NCI-H187 (cell line): Measurements from ENCODE around the gene MKS1.

Source experiments
- DNase-seq, 2 experiments: peaks; one replicate each; lab custom pipeline; 2025; lab: John Stamatoyannopoulos, UW

MKS1 gene

GRCh38 chr17:58161566-58161965 is 57.5 kb downstream of the MKS1 start:
- DNase-seq, result no peak

GRCh38 chr17:58158181-58158580 is 60.9 kb downstream of the MKS1 start:
- no peak for DNase-seq

- DNase-seq, result no peak
These were observed 61.9 kb downstream of the MKS1 start for GRCh38 chr17:58156839-58157803.
